ENCODE data around the gene JARID2.

The JARID2 gene

GRCh38 chr6:15245361-15246216, at the start of gene JARID2:
Gene JARID2, plus strand, starts transcription at chr6:15246069. Its CDS starts 471 bp downstream, at chr6:15246540.
- DNase-seq, result peak; percentile 100

GRCh38 chr6:15200087-15200486, 45.8 kb upstream of the JARID2 start:
- DNase-seq, result no peak

DNA sequence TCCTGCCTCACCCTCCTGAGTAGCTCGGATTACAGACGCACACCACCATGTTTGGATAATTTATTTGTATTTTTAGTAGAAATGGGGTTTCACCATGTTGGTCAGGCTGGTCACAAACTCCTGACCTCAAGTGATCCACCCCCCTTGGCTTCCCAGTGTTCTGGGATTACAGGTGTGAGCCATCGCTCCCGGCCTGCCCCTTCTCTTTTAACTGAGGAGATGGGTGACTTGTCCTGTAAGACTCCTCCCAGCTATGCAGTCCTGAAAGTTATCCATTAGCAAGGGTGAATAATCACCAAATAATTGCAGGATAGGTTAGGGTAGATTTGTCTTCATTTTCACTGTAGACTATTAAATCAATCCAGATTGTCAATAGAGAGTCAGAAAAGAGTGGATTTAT, 40.5 kb upstream of the JARID2 start:
- no peak for DNase-seq

DNA sequence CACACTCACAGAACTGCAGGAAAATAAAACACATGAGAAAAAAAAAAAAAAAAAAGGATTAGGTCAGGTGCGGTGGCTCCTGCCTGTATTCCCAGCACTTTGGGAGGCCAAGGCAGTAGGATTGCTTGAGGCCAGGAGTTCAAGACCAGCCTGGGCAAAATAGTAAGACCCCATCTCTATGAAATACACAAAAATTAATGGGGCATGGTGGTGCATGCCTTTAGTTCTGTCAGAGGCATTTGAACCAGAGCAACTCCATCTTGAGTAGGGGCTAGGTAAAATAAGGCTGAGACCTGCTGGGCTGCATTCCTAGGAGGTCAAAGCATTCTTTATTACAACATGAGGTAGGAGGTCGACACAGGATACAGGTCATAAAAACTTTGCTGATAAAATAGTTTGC, 39.0 kb upstream of the JARID2 start:
- no peak for DNase-seq

DNA sequence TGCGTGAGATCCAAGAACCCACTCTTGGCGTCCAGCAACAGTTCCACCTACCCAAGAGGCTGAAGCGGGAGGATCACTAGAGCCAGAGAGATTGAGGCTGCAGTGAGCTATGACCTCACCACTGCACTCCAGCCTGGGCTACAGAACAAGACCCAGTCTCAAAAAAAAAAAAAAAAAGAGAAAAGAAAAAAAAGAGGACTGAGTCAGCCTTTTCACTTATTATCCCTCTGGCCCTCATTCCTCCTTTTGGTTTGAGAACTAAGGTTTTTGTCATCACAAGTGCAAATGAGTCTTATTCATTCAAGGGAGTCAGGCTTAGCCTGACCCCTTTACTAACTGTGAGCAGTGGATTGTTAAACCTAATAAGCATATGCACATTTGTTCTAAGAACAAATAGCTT, 37.9 kb upstream of the JARID2 start:
- no peak for DNase-seq

DNA sequence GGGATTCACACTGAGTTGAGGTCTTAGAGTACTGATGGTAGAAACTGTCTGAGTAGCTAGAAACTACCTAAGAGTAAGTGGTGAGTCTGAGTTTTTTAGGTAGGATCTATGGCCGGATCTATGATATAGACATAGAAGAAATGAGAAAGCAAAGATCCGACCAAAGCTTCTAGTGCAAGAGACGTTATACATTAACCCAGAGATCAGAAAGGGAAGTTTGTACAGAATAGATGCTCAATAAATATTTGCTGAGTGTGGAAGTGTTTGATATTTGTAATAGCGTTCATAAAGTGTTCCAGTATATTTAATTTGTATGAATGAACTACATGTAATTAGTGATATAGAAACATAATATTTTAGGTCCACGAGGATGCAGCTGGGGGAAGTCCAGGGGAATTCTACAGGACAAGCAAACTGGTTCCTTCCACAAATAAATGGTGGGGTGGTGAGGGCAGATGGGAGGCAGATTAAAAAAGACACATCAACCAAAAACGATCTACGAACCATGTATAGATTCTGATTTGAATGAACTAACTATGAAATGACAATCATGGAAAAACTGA, 31.9 kb upstream of the JARID2 start:
- DNase-seq, result no peak

GRCh38 chr6:15218401-15218800, 27.5 kb upstream of the JARID2 start:
- no peak for DNase-seq

DNA sequence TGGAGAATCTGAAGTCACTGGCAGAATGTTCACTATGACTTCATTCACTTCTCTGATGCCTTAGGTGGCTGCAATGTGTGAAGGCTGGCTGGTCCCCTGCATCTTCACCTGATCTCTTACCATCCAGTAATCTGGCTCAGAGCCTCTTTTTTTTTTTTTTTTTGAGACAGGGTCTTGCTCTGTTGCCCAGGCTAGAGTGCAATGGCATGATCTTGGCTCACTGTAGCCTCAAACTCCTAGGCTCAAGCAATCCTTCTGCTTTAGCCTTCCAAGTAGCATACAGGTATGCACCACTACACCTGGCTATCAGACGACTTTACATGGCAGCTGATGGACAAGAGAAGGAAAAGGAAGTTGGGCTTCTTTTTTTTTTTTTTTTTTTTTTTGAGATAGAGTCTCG, 25.8 kb upstream of the JARID2 start:
- no peak for DNase-seq

DNA sequence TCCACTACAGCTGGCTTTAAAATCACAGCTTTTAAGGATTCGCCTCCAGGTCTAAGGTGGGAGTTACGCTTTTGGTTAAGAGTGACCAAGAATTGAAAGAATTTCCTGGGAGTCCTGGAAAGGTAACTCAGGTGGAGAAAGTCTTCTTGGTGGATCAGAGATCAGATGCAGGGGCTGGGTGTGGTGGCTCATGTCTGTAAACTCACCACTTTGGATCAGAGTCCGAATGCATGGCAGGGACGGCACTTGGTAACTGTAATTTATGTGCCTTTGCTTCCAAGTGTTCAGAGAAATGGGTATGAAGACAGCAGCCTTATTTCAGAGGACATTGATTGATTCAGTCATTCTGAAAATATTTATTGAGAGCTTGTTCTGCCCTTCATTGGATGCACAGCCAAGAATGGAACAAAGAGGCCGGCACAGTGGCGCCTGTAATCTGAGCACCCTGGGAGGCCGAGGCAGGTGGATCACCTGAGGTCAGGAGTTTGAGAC, 18.0 kb upstream of the JARID2 start:
- DNase-seq, result no peak

DNA sequence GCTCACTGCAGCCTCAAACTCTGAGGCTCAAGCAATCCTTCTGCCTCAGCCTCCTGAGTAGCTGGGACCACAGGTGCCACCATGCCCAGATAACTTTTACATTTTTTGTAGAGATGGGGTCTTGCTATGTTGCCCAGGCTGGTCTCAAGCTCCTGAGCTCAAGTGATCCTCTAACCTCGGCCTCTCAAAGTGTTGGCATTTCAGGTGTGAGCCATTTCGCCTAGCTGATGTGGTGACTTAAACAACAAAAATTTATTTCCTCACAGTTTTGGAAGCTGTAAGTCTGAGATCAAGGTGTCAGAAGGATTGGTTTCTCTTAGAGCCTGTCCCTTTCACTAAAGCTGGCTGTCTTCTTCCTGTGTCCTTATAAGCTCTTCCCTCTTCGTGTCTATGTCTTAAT, 15.0 kb upstream of the JARID2 start:
- no peak for DNase-seq

GRCh38 chr6:15232836-15233510, 12.9 kb upstream of the JARID2 start:
- DNase-seq, result peak; percentile 68

GRCh38 chr6:15234068-15234758, 11.7 kb upstream of the JARID2 start:
- no peak for DNase-seq

DNA sequence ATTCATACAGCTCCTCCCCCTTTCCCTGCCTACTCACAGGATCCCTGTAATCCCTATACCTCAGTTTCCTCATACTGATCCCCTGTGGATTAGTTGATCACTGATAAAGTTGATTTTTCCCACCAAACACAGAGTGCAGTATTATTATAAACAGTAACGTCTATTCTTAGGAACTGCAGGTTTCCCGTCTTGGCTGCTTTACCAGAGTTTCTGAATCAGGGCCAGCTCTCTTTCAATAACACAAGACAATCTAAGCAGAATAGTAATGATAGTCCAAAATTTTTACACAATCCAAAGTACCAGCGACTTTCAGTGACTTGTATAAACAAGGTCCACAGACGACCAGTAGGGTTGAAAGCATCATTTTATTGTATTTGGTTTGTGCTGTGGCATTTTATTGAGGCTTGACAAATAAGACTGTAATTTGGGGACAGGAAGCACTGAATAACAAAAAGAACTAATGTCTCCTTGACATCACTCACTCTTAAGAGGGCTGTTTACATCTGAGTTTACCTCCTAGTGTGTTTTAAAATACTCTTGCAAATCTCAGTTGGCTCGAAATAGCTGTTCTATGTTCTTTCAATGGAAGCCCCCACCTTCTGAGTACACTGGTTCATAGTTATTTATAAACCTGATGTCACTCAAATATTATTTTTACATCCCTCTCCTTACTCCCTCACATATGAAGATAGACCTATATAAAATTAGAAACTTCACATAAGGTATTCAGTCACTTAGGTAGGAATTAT, 6.1 kb upstream of the JARID2 start:
- no peak for DNase-seq

DNA sequence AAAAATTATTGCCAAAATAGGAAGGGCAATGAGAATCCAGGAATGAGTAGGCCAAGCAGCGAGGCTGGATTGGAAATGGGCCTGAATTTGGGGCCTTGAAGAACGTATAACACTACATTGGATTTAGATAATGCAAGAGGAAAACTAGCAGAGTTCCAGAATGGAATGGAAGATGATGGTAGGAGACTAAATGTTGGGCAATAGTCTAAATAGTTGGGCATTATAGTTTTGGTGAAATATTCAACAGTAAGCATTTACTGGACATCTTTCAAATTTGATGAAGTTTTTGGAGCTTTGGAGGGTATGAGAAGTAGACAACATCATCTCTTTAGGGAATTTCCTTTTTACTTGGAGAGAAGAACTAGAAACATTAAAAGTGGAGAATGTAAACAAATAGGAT, 3.4 kb upstream of the JARID2 start:
- no peak for DNase-seq

GRCh38 chr6:15242937-15243614, 2.8 kb upstream of the JARID2 start:
- no peak for DNase-seq

GRCh38 chr6:15243910-15244619, 1.8 kb upstream of the JARID2 start:
- no peak for DNase-seq

- peak; percentile 87 for DNase-seq
Measured at GRCh38 chr6:15244620-15245360, 1.1 kb upstream of the JARID2 start.

DNA sequence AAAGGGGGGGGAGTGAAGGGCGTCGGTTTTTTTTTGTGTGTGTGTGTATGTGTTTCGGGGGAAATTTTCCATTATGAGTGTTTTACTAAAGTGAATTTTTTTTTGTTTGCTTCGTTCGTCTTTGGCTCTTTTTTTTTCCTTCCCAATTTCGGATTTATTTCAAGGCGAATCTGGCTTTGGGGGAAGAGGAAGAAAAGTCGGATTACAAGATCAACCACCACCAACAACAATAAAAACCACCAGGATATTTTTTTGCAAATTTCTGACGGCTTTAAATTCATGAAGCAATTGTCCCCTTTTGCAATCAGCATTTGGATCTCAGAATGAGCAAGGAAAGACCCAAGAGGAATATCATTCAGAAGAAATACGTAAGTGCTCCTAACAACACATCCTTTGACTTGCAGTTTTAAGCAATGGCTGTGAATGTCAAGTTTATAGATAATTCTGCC, 372 bp downstream of the JARID2 start:
- DNase-seq, result no peak

GRCh38 chr6:15246666-15247499, 1.0 kb downstream of the JARID2 start:
- peak; percentile 68 for DNase-seq

Measured in RPMI8226 (cell line).